ENCODE data around the gene STOM.

DNA sequence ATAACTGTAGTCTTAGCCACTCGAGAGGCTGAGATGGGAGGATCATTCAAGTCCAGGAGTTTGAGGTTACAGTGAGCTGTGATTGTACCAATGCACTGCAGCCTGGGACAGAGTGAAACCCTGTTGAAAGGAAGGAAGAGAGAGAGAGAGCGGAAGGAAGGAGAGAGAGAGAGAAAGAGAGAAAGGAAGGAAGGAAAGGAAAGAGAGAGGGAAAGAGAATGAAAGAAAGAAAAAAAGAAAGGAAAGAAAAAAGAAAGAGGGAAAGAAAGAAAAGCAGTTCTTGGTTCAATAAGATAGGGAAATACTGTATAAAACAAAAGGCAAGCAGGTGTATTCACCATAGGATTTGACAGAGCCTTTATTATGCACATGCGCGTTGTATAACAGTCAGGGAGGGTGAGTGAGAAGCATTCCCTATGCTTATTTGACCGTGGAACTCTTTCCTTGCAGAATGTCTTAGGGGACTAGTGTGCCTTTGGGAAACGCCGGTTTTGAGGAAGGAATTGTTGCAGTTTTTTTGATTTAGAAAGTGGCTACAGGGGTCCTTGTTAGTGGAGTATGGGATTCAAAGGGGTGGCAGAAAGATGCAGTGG is 60.1 kb downstream of the STOM start:
- TF ChIP-seq, protein P1, sequence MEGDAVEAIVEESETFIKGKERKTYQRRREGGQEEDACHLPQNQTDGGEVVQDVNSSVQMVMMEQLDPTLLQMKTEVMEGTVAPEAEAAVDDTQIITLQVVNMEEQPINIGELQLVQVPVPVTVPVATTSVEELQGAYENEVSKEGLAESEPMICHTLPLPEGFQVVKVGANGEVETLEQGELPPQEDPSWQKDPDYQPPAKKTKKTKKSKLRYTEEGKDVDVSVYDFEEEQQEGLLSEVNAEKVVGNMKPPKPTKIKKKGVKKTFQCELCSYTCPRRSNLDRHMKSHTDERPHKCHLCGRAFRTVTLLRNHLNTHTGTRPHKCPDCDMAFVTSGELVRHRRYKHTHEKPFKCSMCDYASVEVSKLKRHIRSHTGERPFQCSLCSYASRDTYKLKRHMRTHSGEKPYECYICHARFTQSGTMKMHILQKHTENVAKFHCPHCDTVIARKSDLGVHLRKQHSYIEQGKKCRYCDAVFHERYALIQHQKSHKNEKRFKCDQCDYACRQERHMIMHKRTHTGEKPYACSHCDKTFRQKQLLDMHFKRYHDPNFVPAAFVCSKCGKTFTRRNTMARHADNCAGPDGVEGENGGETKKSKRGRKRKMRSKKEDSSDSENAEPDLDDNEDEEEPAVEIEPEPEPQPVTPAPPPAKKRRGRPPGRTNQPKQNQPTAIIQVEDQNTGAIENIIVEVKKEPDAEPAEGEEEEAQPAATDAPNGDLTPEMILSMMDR (IDR thresholded peaks at IDR 0.05), result no peak
- no peak for TF ChIP-seq POLR2A (IDR thresholded peaks at IDR 0.05)
